GM19452 (cell line): ENCODE results near the gene ZNF574.

ENCODE experiments used
- ATAC-seq: cut with Tn5 transposase; IDR thresholded peaks from one replicate; pipeline ENCODE4 v1.9.1; 2021; ENCODE audit not compliant: unreplicated experiment

Gene ZNF574

GRCh38 chr19:42078538-42079275, 2.7 kb downstream of the ZNF574 start:
- ATAC-seq: no peak

- no peak for ATAC-seq
Observed at GRCh38 chr19:42079276-42079669, 3.3 kb downstream of the ZNF574 start.

- ATAC-seq: no peak
Observed at GRCh38 chr19:42079886-42080763, 4.2 kb downstream of the ZNF574 start.

GRCh38 chr19:42080764-42081375, 4.9 kb downstream of the ZNF574 start:
- no peak for ATAC-seq

- no peak for ATAC-seq
Observed at GRCh38 chr19:42081584-42082203, 5.7 kb downstream of the ZNF574 start.

- no peak for ATAC-seq
Observed at GRCh38 chr19:42083537-42083936, 7.6 kb downstream of the ZNF574 start.

- no peak for ATAC-seq
Observed at GRCh38 chr19:42086188-42086736, 10.3 kb downstream of the ZNF574 start.

- ATAC-seq: no peak
Observed at GRCh38 chr19:42086770-42087550, 11.0 kb downstream of the ZNF574 start.

GRCh38 chr19:42088471-42089190, 12.7 kb downstream of the ZNF574 start:
- ATAC-seq: no peak

- ATAC-seq: no peak
Observed at GRCh38 chr19:42089191-42089750, 13.3 kb downstream of the ZNF574 start.

- no peak for ATAC-seq
Observed at GRCh38 chr19:42089772-42090171, 13.8 kb downstream of the ZNF574 start.

GRCh38 chr19:42090672-42091071, 14.7 kb downstream of the ZNF574 start:
- no peak for ATAC-seq

- no peak for ATAC-seq
Observed at GRCh38 chr19:42091300-42091699, 15.3 kb downstream of the ZNF574 start.

GRCh38 chr19:42091742-42092141, 15.8 kb downstream of the ZNF574 start:
- ATAC-seq: no peak

- ATAC-seq: no peak
Observed at GRCh38 chr19:42092350-42092749, 16.4 kb downstream of the ZNF574 start.

- ATAC-seq: no peak
Observed at GRCh38 chr19:42093505-42093904, 17.5 kb downstream of the ZNF574 start.

- no peak for ATAC-seq
Observed at GRCh38 chr19:42093926-42094325, 18.0 kb downstream of the ZNF574 start.

- no peak for ATAC-seq
Observed at GRCh38 chr19:42095142-42095813, 19.3 kb downstream of the ZNF574 start.

GRCh38 chr19:42095814-42096230, 19.9 kb downstream of the ZNF574 start:
- ATAC-seq: no peak
